Measurements from ENCODE around the gene SSNA1. TPM values are rescaled to one million over a fixed set of nuclear protein-coding genes. Genes with fewer than 3 reads are reported as not detected.
A peak's percentile ranks its signal among the peaks of the same experiment; 100 is the strongest.

The SSNA1 gene
- total and polyA plus RNA-seq, 2 donors (not counting 1 experiment from before 2014, with no cell fraction given) = 37.7 to 56.3 TPM

- Histone ChIP-seq H3K4me3 (replicated peaks in 1 of 4; ENCODE audit: control extremely low read depth in 1 of 4, insufficient read depth in 1 of 4, low read depth in 3 of 4, low read length in 4 of 4) (peak overlapping the region in 1 of 4 experiments; percentile 22), H2AFZ (ENCODE audit: low read length) (no peak overlapping the region), H3K9ac (ENCODE audit: insufficient read depth, low read length) (no peak overlapping the region), H4K20me1 (ENCODE audit: control insufficient read depth, extremely low read depth, insufficient read depth, low read length) (no peaks in the 10 kb centered on the region), H3K36me3 (ENCODE audit: control insufficient read depth, insufficient read depth, low read length) (peaks cover 18% of the 10 kb centered on the region), H3K4me2 (ENCODE audit: extremely low read depth, insufficient read depth, low read length) (no peak overlapping the region), H3K9me3 (ENCODE audit: control insufficient read depth, insufficient read depth, low read depth, low read length) (no peaks in the 10 kb centered on the region), H3K4me1 (ENCODE audit: control insufficient read depth, extremely low read depth, insufficient read depth, low read length) (peaks cover 5% of the 10 kb centered on the region), H3K79me2 (ENCODE audit: control insufficient read depth, insufficient read depth, low read length) (no peaks in the 10 kb centered on the region), H3K27me3 (ENCODE audit: control insufficient read depth, insufficient read depth, low read length) (no peaks in the 10 kb centered on the region), H3K27ac (ENCODE audit: insufficient read depth, low read length) (no peak overlapping the region)
- DNase-seq (ENCODE audit: low read depth in 2 of 2) = no peak
- TF ChIP-seq EZH2 (IDR thresholded peaks at IDR 0.05; ENCODE audit: low read length, missing control alignments) = no peak
- no peak for TF ChIP-seq CTCF (conservative IDR thresholded peaks at IDR 0.05 in 1 of 2, IDR thresholded peaks at IDR 0.05 in 1 of 2; ENCODE audit: low read depth in 1 of 2, low read length in 2 of 2)
Observed at GRCh38 chr9:137217276-137218211, 29.1 kb downstream of the SSNA1 start.

DNA sequence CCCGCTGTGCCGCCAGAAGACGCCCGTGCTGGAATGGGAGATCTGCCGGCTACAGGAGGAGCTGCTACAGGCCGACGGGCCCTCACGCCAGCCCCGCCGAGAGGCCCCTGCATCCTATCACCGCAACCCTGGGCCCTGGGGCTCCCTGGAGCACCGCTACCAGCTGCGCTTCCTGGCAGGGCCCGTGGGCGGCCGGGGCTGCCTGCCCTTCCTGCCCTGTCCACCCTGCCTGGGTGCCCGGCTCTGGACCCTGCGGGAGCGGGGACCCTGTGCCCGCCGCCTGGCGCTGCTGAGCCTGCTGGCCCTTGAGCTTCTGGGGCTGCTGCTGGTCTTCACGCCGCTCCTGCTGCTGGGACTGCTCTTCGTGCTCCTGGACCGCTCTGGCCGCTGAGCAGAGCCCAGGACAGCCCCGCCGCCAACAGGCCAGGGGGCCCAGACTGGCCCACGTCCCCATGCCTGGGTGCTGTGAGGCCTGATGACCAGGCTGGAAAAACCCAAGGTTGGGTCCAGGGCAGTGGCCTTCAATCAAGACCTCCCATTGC lies 29.8 kb downstream of the SSNA1 start:
- Histone ChIP-seq H3K27me3 (ENCODE audit: control insufficient read depth, insufficient read depth, low read length) (no peaks in the 10 kb centered on the region), H3K9me3 (ENCODE audit: control insufficient read depth, insufficient read depth, low read depth, low read length) (no peaks in the 10 kb centered on the region), H3K4me3 (replicated peaks in 1 of 4; ENCODE audit: control extremely low read depth in 1 of 4, insufficient read depth in 1 of 4, low read depth in 3 of 4, low read length in 4 of 4) (no peak overlapping the region), H2AFZ (ENCODE audit: low read length) (no peak overlapping the region), H3K27ac (ENCODE audit: insufficient read depth, low read length) (no peak overlapping the region), H3K4me1 (ENCODE audit: control insufficient read depth, extremely low read depth, insufficient read depth, low read length) (peaks cover 8% of the 10 kb centered on the region), H3K9ac (ENCODE audit: insufficient read depth, low read length) (no peak overlapping the region), H3K36me3 (ENCODE audit: control insufficient read depth, insufficient read depth, low read length) (peaks cover 13% of the 10 kb centered on the region), H3K4me2 (ENCODE audit: extremely low read depth, insufficient read depth, low read length) (no peak overlapping the region), H3K79me2 (ENCODE audit: control insufficient read depth, insufficient read depth, low read length) (no peaks in the 10 kb centered on the region), H4K20me1 (ENCODE audit: control insufficient read depth, extremely low read depth, insufficient read depth, low read length) (no peaks in the 10 kb centered on the region)
- TF ChIP-seq CTCF (conservative IDR thresholded peaks at IDR 0.05 in 1 of 2, IDR thresholded peaks at IDR 0.05 in 1 of 2; ENCODE audit: low read depth in 1 of 2, low read length in 2 of 2) (no peak), EZH2 (IDR thresholded peaks at IDR 0.05; ENCODE audit: low read length, missing control alignments) (no peak)
- no peak for DNase-seq (ENCODE audit: low read depth in 2 of 2)

DNA sequence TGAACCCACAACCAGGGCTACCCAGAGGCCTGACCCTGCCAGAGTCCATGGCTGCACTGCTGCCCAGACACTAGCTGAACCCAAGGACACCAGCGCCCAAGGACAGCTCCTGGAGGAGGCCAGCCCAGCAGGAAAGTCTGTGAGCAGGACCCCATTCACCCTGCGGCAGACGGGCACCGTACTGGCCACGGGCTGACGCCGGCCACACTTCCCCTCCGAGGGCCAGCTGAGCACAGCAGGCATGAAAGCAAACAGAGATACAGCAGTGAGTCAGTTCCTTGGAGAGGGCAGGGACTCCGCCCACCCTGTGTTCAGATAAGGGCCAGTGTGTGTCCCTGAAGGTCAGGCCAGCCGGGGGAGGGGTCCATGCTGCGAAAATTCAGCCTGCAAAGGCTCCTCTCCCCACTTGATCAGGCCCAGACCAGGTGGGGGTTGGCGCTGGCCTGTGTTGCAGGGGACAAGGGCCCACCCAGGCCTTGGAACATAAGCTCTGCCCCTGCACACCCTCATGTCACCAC lies 30.3 kb downstream of the SSNA1 start:
- no peaks in the 10 kb centered on the region for H3K79me2 ChIP-seq (ENCODE audit: control insufficient read depth, insufficient read depth, low read length)
- H3K27ac ChIP-seq (ENCODE audit: insufficient read depth, low read length) = no peak overlapping the region
- no peak overlapping the region for H2AFZ ChIP-seq (ENCODE audit: low read length)
- no peaks in the 10 kb centered on the region for H3K9me3 ChIP-seq (ENCODE audit: control insufficient read depth, insufficient read depth, low read depth, low read length)
- DNase-seq (ENCODE audit: low read depth in 2 of 2) = peak in 1 of 2 donors; percentile 45
- peaks cover 11% of the 10 kb centered on the region for H3K36me3 ChIP-seq (ENCODE audit: control insufficient read depth, insufficient read depth, low read length)
- H3K9ac ChIP-seq (ENCODE audit: insufficient read depth, low read length) = no peak overlapping the region
- no peaks in the 10 kb centered on the region for H4K20me1 ChIP-seq (ENCODE audit: control insufficient read depth, extremely low read depth, insufficient read depth, low read length)
- H3K4me2 ChIP-seq (ENCODE audit: extremely low read depth, insufficient read depth, low read length) = peak overlapping the region; percentile 25
- H3K4me1 ChIP-seq (ENCODE audit: control insufficient read depth, extremely low read depth, insufficient read depth, low read length) = peaks cover 8% of the 10 kb centered on the region
- no peaks in the 10 kb centered on the region for H3K27me3 ChIP-seq (ENCODE audit: control insufficient read depth, insufficient read depth, low read length)
- no peak for TF ChIP-seq EZH2 (IDR thresholded peaks at IDR 0.05; ENCODE audit: low read length, missing control alignments)
- TF ChIP-seq CTCF (conservative IDR thresholded peaks at IDR 0.05 in 1 of 2, IDR thresholded peaks at IDR 0.05 in 1 of 2; ENCODE audit: low read depth in 1 of 2, low read length in 2 of 2) = no peak
- no peak overlapping the region for H3K4me3 ChIP-seq (replicated peaks in 1 of 4; ENCODE audit: control extremely low read depth in 1 of 4, insufficient read depth in 1 of 4, low read depth in 3 of 4, low read length in 4 of 4)

Data from fibroblast of lung (primary cell).